ENCODE measurements around the gene FAM9C. TPM values are rescaled to one million over a fixed set of nuclear protein-coding genes. Genes with fewer than 3 reads are reported as not detected.
A peak's percentile ranks its signal among the peaks of the same experiment; 100 is the strongest.

The FAM9C gene
- polyA plus RNA-seq, 3 donors from 2014 or later: not detected

DNA sequence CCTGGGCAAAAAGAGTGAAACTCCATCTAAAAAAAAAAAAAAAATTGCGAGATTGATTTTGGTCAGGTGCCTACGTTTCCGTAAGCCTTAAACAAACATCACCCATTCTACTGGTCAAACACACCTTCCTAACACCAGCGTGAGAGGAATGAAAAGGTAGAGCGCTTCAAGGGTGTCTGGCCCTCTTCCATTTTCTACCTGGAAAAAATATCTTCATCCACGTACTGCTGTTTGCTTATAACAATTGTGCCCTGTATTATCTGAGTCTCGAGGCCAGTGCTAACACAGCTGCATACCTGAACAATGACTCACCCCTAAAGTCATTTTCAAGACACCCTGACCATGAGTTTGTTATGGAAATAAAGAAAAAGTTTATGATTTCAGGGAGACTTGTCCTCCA is 55.6 kb downstream of the FAM9C start:
- Mint-ChIP-seq H3K27ac (no peak overlapping the region), H3K9me3 (no peaks in the 10 kb centered on the region), H3K4me3 (no peak overlapping the region), H3K36me3 (no peaks in the 10 kb centered on the region), H3K27me3 (ENCODE audit: low read depth in 3 of 3) (peaks cover 7 to 12% (median 8%) of the 10 kb centered on the region in 3 donors), H3K4me1 (peaks cover 32 to 34% of the 10 kb centered on the region in 2 donors)
- DNase-seq: no peak

DNA sequence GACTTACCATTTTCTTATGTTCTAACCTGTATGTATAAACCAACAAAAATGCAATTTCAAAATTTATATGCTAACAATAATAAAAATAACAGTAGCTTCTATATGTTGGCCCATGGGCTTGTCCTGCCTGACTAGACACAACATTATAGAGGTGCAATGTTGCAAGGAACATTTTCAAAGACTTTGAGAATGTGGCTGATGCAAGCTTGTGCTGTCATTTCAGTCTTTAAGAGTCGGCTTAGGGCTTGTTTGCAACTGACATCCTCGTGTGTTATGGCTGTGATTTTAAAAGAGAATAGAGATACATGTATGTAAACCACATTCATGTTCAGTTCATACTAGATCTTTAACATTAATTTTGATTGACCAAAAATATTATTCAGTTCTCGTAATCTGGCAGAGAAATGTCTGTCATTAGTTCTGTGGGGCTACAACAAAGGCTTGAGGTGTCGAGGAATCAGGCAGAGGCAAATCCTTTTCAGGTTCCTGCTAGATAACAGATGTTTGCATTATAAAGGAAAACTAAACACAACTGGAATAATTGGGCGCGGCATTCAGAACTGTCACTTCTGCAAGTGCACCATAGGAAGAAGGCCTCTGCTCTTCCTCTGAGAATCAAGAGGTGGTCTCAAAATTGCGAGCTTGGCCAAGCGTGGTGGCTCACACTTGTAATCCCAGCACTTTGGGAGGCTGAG is 56.4 kb downstream of the FAM9C start:
- H3K4me1 Mint-ChIP-seq: peaks cover 39 to 42% of the 10 kb centered on the region in 2 donors
- H3K36me3 Mint-ChIP-seq: no peaks in the 10 kb centered on the region
- no peak overlapping the region for H3K27ac Mint-ChIP-seq
- peaks cover 10 to 12% (median 11%) of the 10 kb centered on the region in 3 donors for H3K27me3 Mint-ChIP-seq (ENCODE audit: low read depth in 3 of 3)
- H3K4me3 Mint-ChIP-seq: no peak overlapping the region
- H3K9me3 Mint-ChIP-seq: no peaks in the 10 kb centered on the region
- DNase-seq: no peak

DNA sequence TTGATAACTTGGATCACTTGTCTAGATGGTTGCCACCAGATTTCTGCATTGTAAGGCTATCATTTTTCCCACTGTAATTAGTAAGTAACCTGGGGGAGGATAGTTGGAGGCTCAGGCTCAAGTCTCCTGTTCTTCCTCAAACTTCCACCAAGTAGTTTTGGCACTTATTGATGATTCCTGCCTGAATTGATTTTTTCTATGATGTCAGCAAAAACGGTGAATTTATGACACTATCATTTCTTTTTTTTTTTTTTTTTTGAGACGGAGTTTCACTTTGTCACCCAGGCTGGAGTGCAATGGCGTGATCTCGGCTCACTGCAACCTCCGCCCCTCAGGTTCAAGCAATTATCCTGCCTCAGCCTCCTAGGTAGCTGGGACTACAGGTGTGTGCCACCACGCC is 57.1 kb downstream of the FAM9C start:
- Mint-ChIP-seq H3K4me1 (peaks cover 46 to 49% of the 10 kb centered on the region in 2 donors), H3K9me3 (no peaks in the 10 kb centered on the region), H3K27ac (no peak overlapping the region), H3K36me3 (no peaks in the 10 kb centered on the region), H3K27me3 (ENCODE audit: low read depth in 3 of 3) (peaks cover 11 to 13% (median 11%) of the 10 kb centered on the region in 3 donors), H3K4me3 (no peak overlapping the region)
- no peak for DNase-seq

DNA sequence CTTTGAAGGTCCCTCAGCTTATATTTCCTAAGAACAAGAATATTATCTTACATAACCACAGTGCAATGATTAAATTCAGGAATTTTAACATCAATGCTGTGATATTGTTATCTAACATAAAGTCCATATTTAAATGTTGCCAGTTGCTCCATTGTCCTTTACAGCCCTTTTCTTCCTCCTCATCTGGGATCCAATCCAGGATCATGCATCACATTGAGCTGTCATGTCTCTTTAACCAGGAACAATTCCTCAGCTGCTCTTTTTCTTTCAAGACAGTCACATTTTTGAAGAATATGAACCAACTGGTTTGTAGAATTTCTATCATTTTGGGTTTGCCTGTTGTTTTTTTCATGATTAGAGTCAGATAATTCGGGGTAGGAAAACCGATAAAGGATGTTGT is 57.5 kb downstream of the FAM9C start:
- H3K27ac Mint-ChIP-seq: peak overlapping the region in 3 of 6 donors; percentile 29 to 95 (median 90)
- DNase-seq: no peak
- peaks cover 11 to 13% (median 11%) of the 10 kb centered on the region in 3 donors for H3K27me3 Mint-ChIP-seq (ENCODE audit: low read depth in 3 of 3)
- H3K36me3 Mint-ChIP-seq: no peaks in the 10 kb centered on the region
- no peaks in the 10 kb centered on the region for H3K9me3 Mint-ChIP-seq
- H3K4me3 Mint-ChIP-seq: no peak overlapping the region
- H3K4me1 Mint-ChIP-seq: peaks cover 51 to 53% of the 10 kb centered on the region in 2 donors

DNA sequence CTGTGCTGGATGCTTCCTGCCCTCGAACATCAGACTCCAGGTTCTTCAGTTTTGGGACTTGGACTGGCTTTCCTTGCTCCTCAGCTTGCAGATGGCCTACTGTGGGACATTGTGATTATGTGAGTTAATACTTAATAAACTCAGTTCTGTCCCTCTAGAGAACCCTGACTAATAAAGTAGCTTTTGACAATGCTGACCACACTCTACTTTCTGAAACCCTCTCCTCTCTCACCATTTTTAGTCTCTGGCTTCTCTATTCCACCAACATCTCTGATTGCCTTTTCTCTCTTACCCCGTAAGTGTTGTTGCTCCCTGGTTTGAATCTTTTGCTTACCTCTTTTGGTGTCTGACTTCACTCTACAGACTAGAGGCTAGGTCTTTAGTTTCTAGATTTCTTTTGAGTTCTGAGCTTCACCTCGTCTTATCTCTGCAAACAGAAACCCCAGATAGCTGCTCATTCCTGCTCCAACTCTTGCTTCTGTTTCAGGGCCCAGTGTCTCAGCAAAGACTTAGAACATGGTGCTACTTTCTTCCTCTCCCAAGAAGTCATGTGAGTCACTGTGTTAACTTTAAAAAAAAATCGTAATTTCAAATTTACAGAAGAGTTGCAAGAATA is 58.1 kb downstream of the FAM9C start:
- peak overlapping the region; percentile 21 to 95 (median 68) for H3K27ac Mint-ChIP-seq
- no peaks in the 10 kb centered on the region for H3K9me3 Mint-ChIP-seq
- H3K4me1 Mint-ChIP-seq: peaks cover 57 to 59% of the 10 kb centered on the region in 2 donors
- peak overlapping the region in 3 of 5 donors; percentile 33 to 64 (median 61) for H3K4me3 Mint-ChIP-seq
- no peaks in the 10 kb centered on the region for H3K36me3 Mint-ChIP-seq
- peaks cover 11 to 15% (median 13%) of the 10 kb centered on the region in 3 donors for H3K27me3 Mint-ChIP-seq (ENCODE audit: low read depth in 3 of 3)
- DNase-seq: no peak

Other genes with a start within 250 kb of the FAM9C start
- under 1 TPM in 1 of 3 donors, not detected in 2; 0.66 TPM for gene TLR7, start 177.5 kb downstream of the FAM9C start, polyA plus RNA-seq
- 1 to 10 TPM in 1 of 3 donors, under 1 TPM in 2; 0.04 to 3.6 (median 0.68) TPM for gene TLR8, start 138.0 kb downstream of the FAM9C start, polyA plus RNA-seq
- over 10,000 TPM; 26,219 to 39,735 (median 28,691) TPM for gene TMSB4X, start 69.5 kb downstream of the FAM9C start, polyA plus RNA-seq